WI38 (cell line): ENCODE data around the gene RIBC1.

Source experiments
- H3K4me3 ChIP-seq: 2 replicates; pipeline ENCODE4 v1.5.1; 2011; ENCODE audit warnings: low read depth, mild to moderate bottlenecking, control low read depth, low read length
- TF ChIP-seq, protein P1 (sequence below): IDR thresholded peaks from 2 replicates; pipeline ENCODE4 v1.5.1; 2012; ENCODE audit warnings: low read depth, mild to moderate bottlenecking, control low read depth, low read length

RIBC1 gene

DNA sequence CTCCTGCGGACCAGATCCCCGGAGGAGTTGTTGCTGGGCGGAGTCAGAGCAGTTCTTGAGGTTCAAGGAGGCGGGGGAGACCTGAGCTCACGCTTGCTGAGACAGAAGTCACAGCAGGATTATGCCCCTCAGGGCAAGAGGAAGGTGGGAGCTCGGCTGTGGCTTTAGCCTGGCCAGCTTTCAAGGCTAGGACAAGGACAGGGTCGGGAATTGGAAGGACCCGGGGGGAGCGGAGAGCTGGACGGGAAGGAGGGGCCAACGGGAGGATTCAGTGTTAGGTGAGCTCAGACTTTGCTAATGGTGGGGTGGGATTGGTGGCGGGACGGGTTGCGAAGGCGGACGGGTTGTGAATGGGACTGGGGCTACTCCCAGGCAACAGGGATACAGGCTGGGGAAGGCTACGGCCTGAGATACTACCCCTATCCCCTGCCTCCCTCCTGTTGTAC, at the start of gene RIBC1:
RIBC1 (plus strand) TSS at position 13 of the 446 bp plus-strand sequence. CDS start 3,404 bp downstream, outside the sequence.
- TF ChIP-seq, protein P1, sequence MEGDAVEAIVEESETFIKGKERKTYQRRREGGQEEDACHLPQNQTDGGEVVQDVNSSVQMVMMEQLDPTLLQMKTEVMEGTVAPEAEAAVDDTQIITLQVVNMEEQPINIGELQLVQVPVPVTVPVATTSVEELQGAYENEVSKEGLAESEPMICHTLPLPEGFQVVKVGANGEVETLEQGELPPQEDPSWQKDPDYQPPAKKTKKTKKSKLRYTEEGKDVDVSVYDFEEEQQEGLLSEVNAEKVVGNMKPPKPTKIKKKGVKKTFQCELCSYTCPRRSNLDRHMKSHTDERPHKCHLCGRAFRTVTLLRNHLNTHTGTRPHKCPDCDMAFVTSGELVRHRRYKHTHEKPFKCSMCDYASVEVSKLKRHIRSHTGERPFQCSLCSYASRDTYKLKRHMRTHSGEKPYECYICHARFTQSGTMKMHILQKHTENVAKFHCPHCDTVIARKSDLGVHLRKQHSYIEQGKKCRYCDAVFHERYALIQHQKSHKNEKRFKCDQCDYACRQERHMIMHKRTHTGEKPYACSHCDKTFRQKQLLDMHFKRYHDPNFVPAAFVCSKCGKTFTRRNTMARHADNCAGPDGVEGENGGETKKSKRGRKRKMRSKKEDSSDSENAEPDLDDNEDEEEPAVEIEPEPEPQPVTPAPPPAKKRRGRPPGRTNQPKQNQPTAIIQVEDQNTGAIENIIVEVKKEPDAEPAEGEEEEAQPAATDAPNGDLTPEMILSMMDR: no peak
- peak within 1 kb of the TSS; percentile 84 for H3K4me3 ChIP-seq

DNA sequence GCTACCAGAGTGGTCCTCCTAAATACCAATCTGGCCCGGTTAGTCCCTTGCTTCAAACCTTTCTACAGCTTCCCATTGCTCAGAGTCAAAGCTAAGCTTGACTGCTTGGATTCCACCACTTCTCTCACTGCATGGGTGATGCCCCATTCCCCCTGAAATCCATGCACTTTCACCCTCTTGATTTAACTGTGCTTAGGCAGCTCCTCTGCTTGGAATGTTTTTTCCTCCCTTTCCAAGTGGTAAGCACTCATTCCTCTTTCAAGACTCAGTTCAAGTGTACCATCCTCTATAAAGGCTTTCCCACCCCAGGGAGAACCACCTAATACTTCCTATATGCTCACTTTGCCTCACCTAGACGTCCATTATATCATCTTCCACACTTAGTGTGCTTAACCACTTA, 49.4 kb upstream of the RIBC1 start:
- TF ChIP-seq, protein P1: no peak
- H3K4me3 ChIP-seq: no peak overlapping the region

DNA sequence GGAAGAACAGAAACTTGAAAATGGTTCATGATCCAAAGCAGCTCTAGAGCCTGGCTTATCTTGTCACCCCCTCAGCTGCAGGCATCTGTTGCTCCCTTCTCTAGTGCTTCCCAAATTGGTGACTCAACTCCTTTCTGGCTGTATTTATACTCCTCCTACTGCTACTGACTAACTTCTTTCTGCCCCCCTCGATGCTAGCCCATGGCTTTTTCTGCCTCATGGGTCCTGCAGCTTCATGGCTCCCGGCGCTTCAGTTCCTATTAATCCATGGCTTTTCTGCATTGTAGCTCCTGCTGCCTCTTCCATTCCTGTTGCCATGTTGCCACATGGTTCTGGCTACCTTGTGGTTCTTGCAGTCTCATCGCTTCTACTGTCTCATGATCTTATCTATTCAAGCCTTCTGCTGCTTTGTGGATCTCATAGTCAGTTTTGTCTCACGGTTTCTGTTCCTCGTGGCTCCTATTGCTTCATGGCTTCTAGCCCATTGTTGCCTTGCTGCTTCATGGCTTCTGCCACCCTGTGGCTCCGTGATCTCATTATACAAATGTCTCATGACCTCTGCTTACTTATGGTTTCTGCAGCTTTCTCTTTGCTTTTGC, 48.4 kb upstream of the RIBC1 start:
- H3K4me3 ChIP-seq: no peak overlapping the region
- TF ChIP-seq, protein P1: no peak

DNA sequence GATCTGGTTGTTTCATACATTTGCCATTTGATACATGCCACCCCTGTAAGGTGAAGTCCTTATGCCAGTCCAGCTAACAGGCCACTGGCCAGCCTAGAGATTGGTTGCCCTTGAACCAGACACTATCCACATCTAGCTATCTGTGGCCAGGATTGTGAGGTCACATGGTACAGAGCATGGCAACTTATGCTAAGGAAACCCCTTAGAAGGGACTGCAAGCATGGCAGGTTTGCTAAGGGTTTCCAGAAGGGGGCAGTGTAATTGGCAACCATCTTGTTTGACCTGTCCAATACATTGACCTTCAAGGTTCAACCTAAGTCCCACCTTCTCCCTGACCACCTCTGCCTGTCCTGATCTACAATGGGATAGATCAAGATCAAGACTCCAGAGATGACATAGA, 47.8 kb upstream of the RIBC1 start:
- H3K4me3 ChIP-seq: no peak overlapping the region
- TF ChIP-seq, protein P1: no peak

DNA sequence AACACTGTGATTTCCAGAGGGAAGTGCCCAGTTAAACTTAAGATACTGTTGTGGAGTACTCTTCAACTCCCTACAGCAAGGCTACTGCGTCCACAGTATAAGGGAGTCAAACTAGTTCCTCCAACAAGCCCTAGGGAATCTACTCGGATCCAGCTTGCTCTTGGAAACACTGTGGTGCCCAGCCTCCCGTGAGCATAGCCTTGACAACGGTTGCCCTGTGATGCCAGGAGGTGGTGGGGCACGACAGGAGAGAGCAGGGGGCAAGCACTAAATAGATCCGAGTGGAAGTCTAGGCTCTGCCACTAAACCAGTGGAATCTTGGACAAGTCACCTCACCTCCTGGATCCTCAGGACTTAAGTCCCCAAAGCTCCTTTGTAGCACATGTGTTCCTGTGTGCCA, 45.8 kb upstream of the RIBC1 start:
- TF ChIP-seq, protein P1: no peak
- H3K4me3 ChIP-seq: no peak overlapping the region

DNA sequence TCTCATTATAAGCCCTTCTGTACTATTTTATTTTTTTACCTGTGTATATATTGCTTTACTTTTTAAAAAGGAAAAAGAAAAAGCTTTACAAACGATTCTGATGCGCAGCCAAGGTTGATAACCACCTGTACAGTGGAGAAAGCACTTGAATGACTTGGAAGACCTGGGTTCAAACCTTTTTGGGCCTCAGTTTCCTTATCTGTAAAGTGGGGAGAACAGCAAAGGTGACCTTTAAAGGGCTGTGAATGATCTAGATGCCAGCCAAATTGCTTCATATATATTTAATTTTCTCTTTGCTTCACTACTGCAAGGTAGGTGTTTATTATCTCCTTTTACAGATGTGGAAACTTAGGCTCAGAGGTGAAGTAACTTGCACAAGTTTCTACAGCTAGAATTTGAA, 45.2 kb upstream of the RIBC1 start:
- H3K4me3 ChIP-seq: no peak overlapping the region
- TF ChIP-seq, protein P1: no peak

DNA sequence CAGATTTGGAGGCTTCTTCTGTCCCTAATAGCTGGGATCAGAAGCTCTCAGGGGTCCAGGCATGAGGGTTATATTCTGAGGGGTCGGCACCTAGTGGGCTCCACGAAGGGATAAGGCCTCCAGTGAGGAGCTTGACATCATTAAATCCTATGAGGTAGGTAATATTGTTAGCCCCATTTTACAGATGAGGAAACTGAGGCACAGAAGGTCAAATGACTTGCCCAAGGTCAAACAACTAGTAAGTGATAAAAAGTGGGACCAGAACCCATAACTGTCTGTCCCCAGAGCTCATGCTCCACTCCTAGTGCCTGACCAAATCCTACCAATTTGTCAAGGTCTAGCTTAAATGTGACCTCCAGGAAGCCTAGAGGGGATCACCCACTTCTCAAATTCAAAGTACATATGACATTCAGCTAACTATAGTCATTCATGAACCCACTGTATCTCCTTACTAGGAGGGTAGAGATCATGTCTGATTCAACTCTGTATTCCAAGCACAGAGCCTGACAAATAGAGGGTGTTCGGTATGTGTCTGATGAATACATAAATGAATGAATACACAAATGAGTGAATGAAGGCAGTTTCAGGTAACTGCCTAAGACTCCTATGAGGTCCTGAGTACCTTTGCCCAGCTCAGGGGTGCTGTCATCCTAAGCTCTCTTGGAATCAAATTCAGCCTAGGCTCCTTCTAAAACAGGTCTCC, 43.5 kb upstream of the RIBC1 start:
- no peak overlapping the region for H3K4me3 ChIP-seq
- TF ChIP-seq, protein P1: no peak
